LNCaP clone FGC (cell line): ENCODE results near the gene EDAR.

Experiments
- DNase-seq: peaks from one replicate; pipeline ENCODE4 v3.0.0-alpha.2; 2011; ENCODE audit warnings: low read depth
- H3K4me3 ChIP-seq: 2 replicates; pipeline ENCODE4 v1.5.1; 2011; ENCODE audit warnings: mild to moderate bottlenecking, low read depth, low read length, control low read depth
- CTCF ChIP-seq: IDR thresholded peaks from 2 replicates; pipeline ENCODE4 v1.5.1; 2012; ENCODE audit warnings: mild to moderate bottlenecking; ENCODE audit not compliant: control insufficient read depth, insufficient read depth; ENCODE audit errors: extremely low read depth

The EDAR gene

DNA sequence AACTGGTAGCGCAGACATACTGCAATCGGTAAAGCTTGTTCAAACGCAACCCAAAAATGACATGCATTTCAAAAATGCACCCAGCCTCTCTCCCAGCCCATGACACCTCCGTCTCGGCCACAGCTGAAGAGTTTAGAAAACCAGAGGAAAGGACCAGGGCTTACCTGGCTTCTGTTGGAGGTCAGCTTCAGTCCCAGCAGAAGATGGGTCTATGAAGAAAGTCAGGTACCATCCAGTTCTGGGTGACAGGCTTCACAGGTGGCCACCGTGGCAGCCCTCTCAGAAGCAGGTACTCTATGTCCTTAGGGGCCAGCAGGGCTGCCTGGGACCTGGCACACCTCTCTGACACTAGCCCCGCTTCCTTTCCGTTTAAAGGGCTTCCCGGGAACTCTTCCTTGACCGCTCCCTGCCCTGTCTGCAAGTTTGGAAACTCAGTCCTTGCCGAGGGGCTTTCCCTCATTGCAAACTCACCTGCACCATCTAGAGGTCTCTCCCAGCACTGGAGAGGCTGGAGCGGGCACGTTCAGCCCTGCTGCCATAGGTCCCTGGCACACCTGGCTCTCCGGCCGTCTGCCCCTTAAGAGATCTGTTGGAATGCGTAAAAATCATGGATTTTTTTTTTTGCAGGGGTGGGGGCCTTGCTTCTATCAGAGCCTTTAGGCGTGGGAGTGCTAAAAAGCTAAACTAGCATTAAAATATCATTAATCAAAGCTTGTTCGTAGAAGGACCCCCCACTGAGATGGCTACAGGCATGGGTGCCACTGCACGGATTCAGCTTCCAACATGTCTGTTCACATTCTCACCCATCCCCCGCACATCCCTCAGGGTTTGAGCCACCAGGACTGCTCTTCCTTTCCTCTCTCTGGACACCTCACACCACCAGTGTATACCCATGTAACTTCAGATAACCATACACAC lies at the start of gene EDAR:
Gene EDAR, minus strand, starts transcription at position 425 of the 918 bp plus-strand sequence. CDS start 58,206 bp downstream, outside the sequence.
- H3K4me3 ChIP-seq, result no peak within 1 kb of the TSS
- TF ChIP-seq CTCF, result peak; percentile 76
- DNase-seq, result no peak

DNA sequence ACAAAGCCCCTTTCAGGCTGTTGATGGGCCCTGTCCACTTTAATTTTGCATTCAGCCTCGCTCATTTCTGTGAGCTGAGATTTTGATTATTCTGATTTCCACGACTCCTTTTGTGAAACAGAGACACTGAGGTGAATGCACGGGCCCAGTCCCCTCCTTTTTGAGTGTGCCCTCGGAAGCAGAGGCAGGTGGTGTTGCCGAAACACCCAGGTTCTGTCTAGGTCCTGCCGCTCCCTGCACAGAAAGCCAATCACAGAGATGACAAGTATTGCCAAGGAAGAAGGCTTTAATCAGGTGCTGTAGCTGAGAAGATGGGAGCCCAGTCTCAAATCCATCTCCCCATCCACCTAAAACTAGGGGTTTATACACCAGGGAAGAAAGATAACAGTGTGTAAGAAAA lies 44.2 kb upstream of the EDAR start:
- DNase-seq, result no peak
- TF ChIP-seq CTCF, result no peak
- H3K4me3 ChIP-seq, result no peak overlapping the region

DNA sequence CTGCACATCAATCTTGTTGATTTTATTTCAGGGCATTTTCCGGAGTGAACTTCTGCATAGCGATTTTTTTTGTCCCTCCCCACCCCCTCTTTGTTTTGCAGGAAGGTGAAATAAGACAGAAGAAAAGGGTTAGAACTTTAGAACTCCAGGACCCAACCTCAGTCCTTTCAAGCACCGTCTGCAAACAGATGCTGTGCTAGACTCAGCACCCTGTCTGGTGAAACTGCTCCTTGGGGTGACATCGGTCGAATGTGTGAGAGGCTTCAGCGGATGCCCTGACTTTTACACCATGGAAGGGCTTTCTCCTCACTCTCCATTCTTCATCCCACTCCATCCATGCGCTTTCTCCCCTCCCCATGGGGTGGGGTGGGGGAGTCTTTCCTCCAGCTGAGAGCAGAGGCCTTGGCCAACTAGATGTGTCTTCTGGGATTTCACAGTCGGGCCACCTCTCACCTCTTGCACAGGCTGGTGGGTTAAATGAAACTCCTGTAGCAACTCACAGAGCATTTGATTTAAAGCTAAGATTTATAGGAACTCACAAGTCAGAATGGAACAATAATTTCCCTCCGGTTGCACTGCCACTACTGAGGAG lies 43.3 kb upstream of the EDAR start:
- TF ChIP-seq CTCF, result no peak
- H3K4me3 ChIP-seq, result no peak overlapping the region

GRCh38 chr2:109031476-109032228 lies 42.6 kb upstream of the EDAR start:
- H3K4me3 ChIP-seq, result no peak overlapping the region
- TF ChIP-seq CTCF, result no peak
- DNase-seq, result no peak

More for the DNA sequence above, 43.3 kb upstream of the EDAR start:
- DNase-seq, result no peak

GRCh38 chr2:109030870-109031475 lies 42.0 kb upstream of the EDAR start:
- H3K4me3 ChIP-seq, result no peak overlapping the region
- no peak for TF ChIP-seq CTCF
- no peak for DNase-seq

- no peak for TF ChIP-seq CTCF
- DNase-seq, result no peak
- no peak overlapping the region for H3K4me3 ChIP-seq
Observed at GRCh38 chr2:109029490-109030201, 40.6 kb upstream of the EDAR start.
